ENCODE data around the gene ARRDC4. TPM values are rescaled to one million over a fixed set of nuclear protein-coding genes. Genes with fewer than 3 reads are reported as not detected.

Gene ARRDC4
- total and polyA plus RNA-seq, 2 of the 8 experiments (the other 6 are each of a cell fraction or from before 2014, with no cell fraction given) = 3.5 to 3.8 TPM

DNA sequence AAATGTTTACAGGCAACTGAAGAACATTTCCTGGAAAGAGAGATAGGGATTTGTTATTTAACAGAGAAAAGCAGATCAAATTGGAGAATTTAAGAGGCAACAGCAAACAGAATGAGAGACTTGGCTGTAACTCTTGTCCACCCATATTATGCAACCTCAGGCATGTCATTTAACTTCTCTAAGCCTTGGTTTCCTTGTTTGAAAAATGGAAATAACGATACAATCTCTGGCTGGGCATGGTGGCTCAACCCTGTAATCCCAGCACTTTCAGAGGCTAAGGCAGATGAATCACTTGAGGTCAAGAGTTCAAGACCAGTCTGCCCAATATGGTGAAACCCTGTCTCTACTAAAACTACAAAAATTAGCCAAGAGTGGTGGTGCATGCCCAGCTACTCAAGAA lies 23.7 kb downstream of the ARRDC4 start:
- Histone ChIP-seq H3K9ac (replicated peaks in 1 of 4; ENCODE audit: extremely low read depth in 1 of 4, low read depth in 3 of 4, low read length in 3 of 4) (no peak overlapping the region), H3K14ac (ENCODE audit: insufficient read length) (no peak overlapping the region), H2BK120ac (replicated peaks; ENCODE audit: low read depth, low read length) (no peak overlapping the region), H2AK5ac (ENCODE audit: low read depth, low read length) (no peak overlapping the region), H3K4ac (replicated peaks; ENCODE audit: insufficient read length, low read depth, low read length) (no peak overlapping the region), H3K4me1 (replicated peaks in 1 of 4; ENCODE audit: control insufficient read depth in 3 of 4, insufficient read depth in 4 of 4, low read length in 3 of 4) (no peaks in the 10 kb centered on the region), H4K5ac (ENCODE audit: insufficient read length, low read depth, low read length) (no peak overlapping the region), H3K36me3 (ENCODE audit: control insufficient read depth in 2 of 4, insufficient read depth in 4 of 4, low read length in 3 of 4) (no peaks in the 10 kb centered on the region), H3K9me3 (ENCODE audit: insufficient read depth in 2 of 2, low read depth in 1 of 2, low read length in 1 of 2) (peaks cover 16 to 18% of the 10 kb centered on the region in 2 experiments), H3K18ac (ENCODE audit: extremely low read depth, low read length) (no peak overlapping the region), H2AFZ (ENCODE audit: low read length) (no peak overlapping the region), H3K27me3 (replicated peaks in 1 of 4; ENCODE audit: control insufficient read depth in 3 of 4, extremely low read depth in 1 of 4, insufficient read depth in 3 of 4, low read length in 3 of 4) (no peaks in the 10 kb centered on the region), H4K91ac (replicated peaks; ENCODE audit: insufficient read length, low read length) (no peak overlapping the region), H2BK20ac (ENCODE audit: low read length) (no peak overlapping the region), H4K8ac (ENCODE audit: extremely low read depth, insufficient read depth, low read length) (no peak overlapping the region), H3K79me2 (ENCODE audit: control insufficient read depth in 1 of 2, insufficient read depth in 2 of 2, low read length in 2 of 2) (no peaks in the 10 kb centered on the region), H2BK12ac (ENCODE audit: low read depth, low read length) (no peak overlapping the region), H3K27ac (ENCODE audit: low read depth, low read length) (no peak overlapping the region), H3K79me1 (ENCODE audit: low read depth, low read length) (no peaks in the 10 kb centered on the region), H4K20me1 (replicated peaks in 1 of 2; ENCODE audit: control insufficient read depth in 1 of 2, insufficient read depth in 2 of 2, low read length in 2 of 2) (no peaks in the 10 kb centered on the region), H3K56ac (replicated peaks; ENCODE audit: insufficient read length, low read depth, low read length) (no peak overlapping the region), H3K23ac (ENCODE audit: insufficient read length) (no peak overlapping the region), H2BK5ac (ENCODE audit: low read depth, low read length) (no peak overlapping the region), H3K23me2 (ENCODE audit: low read depth, low read length) (no peaks in the 10 kb centered on the region), H3K4me2 (ENCODE audit: insufficient read depth in 1 of 2, low read depth in 2 of 2, low read length in 2 of 2) (no peak overlapping the region), H3K4me3 (ENCODE audit: extremely low read depth in 1 of 4, insufficient read depth in 2 of 4, low read depth in 3 of 4, low read length in 4 of 4) (no peak overlapping the region), H2BK15ac (ENCODE audit: low read length) (no peak overlapping the region)
- no peak for DNase-seq (ENCODE audit: low read depth in 1 of 2, low spot score in 2 of 2)
- CTCF ChIA-PET (ENCODE audit: partially characterized antibody) = interaction anchor here (1.1 kb wide), 1 partner anchor 39 kb away, joined by 3 read pairs; no protein-coding TSS in a partner anchor
- POLR2A ChIA-PET (ENCODE audit: partially characterized antibody) = no interaction called here
- 100% methylated on average over 1 of the region's 1 CpG; no CpG with 5 or more reads in 1 of the 2 experiments for WGBS, 2 experiments (ENCODE audit: extremely low coverage in 1 of 2, insufficient coverage in 1 of 2, insufficient read length in 1 of 2, insufficient replicate concordance in 2 of 2, low coverage in 1 of 2, low lambda C conversion rate in 2 of 2, missing lambda C conversion rate in 1 of 2)
- FAIRE-seq = no peak
- TF ChIP-seq JUND (IDR thresholded peaks at IDR 0.05; ENCODE audit: low read length) (no peak), HDAC6 (IDR thresholded peaks at IDR 0.05; ENCODE audit: low read depth, low read length) (no peak), CBX8 (IDR thresholded peaks at IDR 0.05; ENCODE audit: borderline replicate concordance, low read depth, low read length) (no peak), CBX5 (IDR thresholded peaks at IDR 0.05; ENCODE audit: low read depth, low read length) (no peak), TAF1 (IDR thresholded peaks at IDR 0.05; ENCODE audit: low read depth, low read length) (no peak), MAFK (IDR thresholded peaks at IDR 0.05; ENCODE audit: low read depth, low read length) (no peak), TAF7 (optimal IDR thresholded peaks at IDR 0.05; ENCODE audit: borderline replicate concordance, low read depth, low read length) (no peak), BACH1 (IDR thresholded peaks at IDR 0.05; ENCODE audit: low read length) (no peak), RAD21 (IDR thresholded peaks at IDR 0.05 in 1 of 2, conservative IDR thresholded peaks at IDR 0.05 in 1 of 2; ENCODE audit: low read depth in 2 of 2, low read length in 2 of 2) (no peak), CREB1 (IDR thresholded peaks at IDR 0.05) (no peak)
- TF ChIP-seq, protein P1, sequence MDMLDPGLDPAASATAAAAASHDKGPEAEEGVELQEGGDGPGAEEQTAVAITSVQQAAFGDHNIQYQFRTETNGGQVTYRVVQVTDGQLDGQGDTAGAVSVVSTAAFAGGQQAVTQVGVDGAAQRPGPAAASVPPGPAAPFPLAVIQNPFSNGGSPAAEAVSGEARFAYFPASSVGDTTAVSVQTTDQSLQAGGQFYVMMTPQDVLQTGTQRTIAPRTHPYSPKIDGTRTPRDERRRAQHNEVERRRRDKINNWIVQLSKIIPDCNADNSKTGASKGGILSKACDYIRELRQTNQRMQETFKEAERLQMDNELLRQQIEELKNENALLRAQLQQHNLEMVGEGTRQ (IDR thresholded peaks at IDR 0.05; ENCODE audit: low read length) = no peak
- TF ChIP-seq, protein P2, sequence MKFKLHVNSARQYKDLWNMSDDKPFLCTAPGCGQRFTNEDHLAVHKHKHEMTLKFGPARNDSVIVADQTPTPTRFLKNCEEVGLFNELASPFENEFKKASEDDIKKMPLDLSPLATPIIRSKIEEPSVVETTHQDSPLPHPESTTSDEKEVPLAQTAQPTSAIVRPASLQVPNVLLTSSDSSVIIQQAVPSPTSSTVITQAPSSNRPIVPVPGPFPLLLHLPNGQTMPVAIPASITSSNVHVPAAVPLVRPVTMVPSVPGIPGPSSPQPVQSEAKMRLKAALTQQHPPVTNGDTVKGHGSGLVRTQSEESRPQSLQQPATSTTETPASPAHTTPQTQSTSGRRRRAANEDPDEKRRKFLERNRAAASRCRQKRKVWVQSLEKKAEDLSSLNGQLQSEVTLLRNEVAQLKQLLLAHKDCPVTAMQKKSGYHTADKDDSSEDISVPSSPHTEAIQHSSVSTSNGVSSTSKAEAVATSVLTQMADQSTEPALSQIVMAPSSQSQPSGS (IDR thresholded peaks at IDR 0.05; ENCODE audit: low read length) = no peak

Data from H1 (cell line).